ENCODE data around the gene OAT.

The OAT gene

DNA sequence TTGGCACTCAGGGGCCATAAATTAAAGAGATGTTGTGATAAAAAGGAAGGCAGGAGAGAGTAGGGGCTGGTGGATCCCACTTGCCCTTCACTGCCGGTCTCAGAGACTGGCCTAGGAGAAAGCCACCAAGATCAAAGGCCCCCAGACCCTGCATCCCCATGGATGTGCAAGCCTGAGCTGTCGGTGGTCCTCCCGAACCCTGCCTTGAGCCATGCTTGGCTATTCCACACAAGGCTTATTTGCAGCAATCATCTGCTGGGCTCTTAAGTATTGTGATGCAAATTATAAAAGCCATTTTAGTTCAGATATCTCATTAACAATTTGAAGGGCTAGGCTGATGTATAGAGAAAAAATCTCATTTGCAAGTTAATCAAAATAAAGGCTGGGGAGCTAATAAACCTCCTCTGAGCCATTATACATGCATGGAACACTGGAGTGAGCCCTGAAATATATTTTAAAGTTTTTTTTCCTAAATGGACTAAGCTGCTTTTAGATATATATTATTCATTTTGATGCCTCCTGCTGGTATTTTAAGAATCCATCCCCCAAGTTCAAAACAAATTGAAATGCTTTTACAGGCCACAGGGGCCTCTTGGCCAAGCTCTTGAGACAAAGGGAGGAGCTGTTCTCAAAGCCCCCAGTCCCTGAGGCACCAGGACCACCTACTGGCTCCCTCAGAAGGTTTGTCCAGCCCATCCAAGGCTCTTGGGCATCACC is 28.1 kb downstream of the OAT start:
- no peak for ATAC-seq
- TF ChIP-seq ZNF565 (CRISPR knock-in tag; conservative IDR thresholded peaks at IDR 0.05; ENCODE audit: low read depth) (no peak), ESRRG (CRISPR knock-in tag; IDR thresholded peaks at IDR 0.05) (no peak), ZFP3 (CRISPR knock-in tag; IDR thresholded peaks at IDR 0.05) (no peak), TOX (CRISPR knock-in tag; IDR thresholded peaks at IDR 0.05; ENCODE audit: borderline replicate concordance) (no peak), PPARA (CRISPR knock-in tag; IDR thresholded peaks at IDR 0.05; ENCODE audit: borderline replicate concordance) (no peak), BACH2 (CRISPR knock-in tag; IDR thresholded peaks at IDR 0.05; ENCODE audit: borderline replicate concordance) (no peak), CSDC2 (CRISPR knock-in tag; IDR thresholded peaks at IDR 0.05) (no peak), ZC3H10 (CRISPR knock-in tag; IDR thresholded peaks at IDR 0.05) (no peak), OSR1 (CRISPR knock-in tag; IDR thresholded peaks at IDR 0.05) (no peak), ZNF8 (CRISPR knock-in tag; IDR thresholded peaks at IDR 0.05) (no peak), TCF4 (CRISPR knock-in tag; IDR thresholded peaks at IDR 0.05; ENCODE audit: borderline replicate concordance) (no peak), ISL1 (CRISPR knock-in tag; IDR thresholded peaks at IDR 0.05) (no peak), SNAI2 (CRISPR knock-in tag; IDR thresholded peaks at IDR 0.05) (no peak), ZFP30 (CRISPR knock-in tag; IDR thresholded peaks at IDR 0.05) (no peak), ZNF70 (CRISPR knock-in tag; IDR thresholded peaks at IDR 0.05) (no peak), ARNTL (CRISPR knock-in tag; IDR thresholded peaks at IDR 0.05; ENCODE audit: borderline replicate concordance, low read depth) (no peak)
- TF ChIP-seq, protein P1, sequence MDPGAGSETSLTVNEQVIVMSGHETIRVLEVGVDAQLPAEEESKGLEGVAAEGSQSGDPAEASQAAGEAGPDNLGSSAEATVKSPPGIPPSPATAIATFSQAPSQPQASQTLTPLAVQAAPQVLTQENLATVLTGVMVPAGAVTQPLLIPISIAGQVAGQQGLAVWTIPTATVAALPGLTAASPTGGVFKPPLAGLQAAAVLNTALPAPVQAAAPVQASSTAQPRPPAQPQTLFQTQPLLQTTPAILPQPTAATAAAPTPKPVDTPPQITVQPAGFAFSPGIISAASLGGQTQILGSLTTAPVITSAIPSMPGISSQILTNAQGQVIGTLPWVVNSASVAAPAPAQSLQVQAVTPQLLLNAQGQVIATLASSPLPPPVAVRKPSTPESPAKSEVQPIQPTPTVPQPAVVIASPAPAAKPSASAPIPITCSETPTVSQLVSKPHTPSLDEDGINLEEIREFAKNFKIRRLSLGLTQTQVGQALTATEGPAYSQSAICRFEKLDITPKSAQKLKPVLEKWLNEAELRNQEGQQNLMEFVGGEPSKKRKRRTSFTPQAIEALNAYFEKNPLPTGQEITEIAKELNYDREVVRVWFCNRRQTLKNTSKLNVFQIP (CRISPR knock-in tag; IDR thresholded peaks at IDR 0.05; ENCODE audit: borderline replicate concordance, low read depth) = no peak
- TF ChIP-seq, protein P2, sequence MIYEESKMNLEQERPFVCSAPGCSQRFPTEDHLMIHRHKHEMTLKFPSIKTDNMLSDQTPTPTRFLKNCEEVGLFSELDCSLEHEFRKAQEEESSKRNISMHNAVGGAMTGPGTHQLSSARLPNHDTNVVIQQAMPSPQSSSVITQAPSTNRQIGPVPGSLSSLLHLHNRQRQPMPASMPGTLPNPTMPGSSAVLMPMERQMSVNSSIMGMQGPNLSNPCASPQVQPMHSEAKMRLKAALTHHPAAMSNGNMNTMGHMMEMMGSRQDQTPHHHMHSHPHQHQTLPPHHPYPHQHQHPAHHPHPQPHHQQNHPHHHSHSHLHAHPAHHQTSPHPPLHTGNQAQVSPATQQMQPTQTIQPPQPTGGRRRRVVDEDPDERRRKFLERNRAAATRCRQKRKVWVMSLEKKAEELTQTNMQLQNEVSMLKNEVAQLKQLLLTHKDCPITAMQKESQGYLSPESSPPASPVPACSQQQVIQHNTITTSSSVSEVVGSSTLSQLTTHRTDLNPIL (CRISPR knock-in tag; IDR thresholded peaks at IDR 0.05; ENCODE audit: low read depth) = no peak
- TF ChIP-seq, protein P3, sequence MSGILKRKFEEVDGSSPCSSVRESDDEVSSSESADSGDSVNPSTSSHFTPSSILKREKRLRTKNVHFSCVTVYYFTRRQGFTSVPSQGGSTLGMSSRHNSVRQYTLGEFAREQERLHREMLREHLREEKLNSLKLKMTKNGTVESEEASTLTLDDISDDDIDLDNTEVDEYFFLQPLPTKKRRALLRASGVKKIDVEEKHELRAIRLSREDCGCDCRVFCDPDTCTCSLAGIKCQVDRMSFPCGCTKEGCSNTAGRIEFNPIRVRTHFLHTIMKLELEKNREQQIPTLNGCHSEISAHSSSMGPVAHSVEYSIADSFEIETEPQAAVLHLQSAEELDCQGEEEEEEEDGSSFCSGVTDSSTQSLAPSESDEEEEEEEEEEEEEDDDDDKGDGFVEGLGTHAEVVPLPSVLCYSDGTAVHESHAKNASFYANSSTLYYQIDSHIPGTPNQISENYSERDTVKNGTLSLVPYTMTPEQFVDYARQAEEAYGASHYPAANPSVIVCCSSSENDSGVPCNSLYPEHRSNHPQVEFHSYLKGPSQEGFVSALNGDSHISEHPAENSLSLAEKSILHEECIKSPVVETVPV (CRISPR knock-in tag; IDR thresholded peaks at IDR 0.05) = no peak

DNA sequence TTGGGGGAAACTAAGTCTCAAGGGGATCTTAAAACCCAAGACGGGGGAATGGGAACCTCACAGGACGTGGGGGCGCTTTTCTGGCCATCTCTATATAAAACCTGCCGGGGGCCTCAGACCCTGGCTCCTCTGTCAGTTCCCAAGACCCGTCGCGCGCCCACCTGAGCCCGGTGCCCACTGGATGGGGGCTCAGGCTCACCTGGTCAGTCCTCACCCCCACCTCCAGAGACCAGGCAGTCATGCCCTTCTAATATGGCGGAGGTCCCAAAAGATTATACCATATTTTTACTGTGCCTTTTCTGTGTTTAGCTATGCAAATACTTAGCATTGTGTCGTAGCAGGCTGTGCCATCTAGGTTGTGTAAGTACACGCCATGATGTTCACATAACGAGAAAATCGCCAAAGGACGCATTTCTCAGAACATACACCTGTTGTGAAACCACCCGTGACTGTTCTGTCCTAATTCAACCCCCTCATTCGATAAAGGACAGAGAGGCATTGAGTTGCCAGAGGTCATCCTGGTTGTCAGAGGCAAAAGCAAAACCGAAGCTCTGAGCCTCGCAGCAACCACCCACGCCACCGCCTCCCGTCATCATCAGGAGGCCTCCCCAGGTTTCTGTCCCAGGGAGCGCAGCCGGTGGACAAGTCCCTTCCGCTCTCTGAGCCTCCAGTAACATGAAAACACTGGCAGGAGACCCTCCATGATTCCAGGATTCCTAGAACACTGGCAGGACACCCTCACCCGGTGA is 28.9 kb downstream of the OAT start:
- TF ChIP-seq ZFP30 (CRISPR knock-in tag; IDR thresholded peaks at IDR 0.05) (no peak), ZNF565 (CRISPR knock-in tag; conservative IDR thresholded peaks at IDR 0.05; ENCODE audit: low read depth) (no peak), BACH2 (CRISPR knock-in tag; IDR thresholded peaks at IDR 0.05; ENCODE audit: borderline replicate concordance) (no peak), CSDC2 (CRISPR knock-in tag; IDR thresholded peaks at IDR 0.05) (no peak), ZFP3 (CRISPR knock-in tag; IDR thresholded peaks at IDR 0.05) (no peak), RARB (CRISPR knock-in tag; IDR thresholded peaks at IDR 0.05) (no peak), ISL1 (CRISPR knock-in tag; IDR thresholded peaks at IDR 0.05) (no peak)
- TF ChIP-seq, protein P2 (CRISPR knock-in tag; IDR thresholded peaks at IDR 0.05; ENCODE audit: low read depth) = no peak
- TF ChIP-seq, protein P1 (CRISPR knock-in tag; IDR thresholded peaks at IDR 0.05; ENCODE audit: borderline replicate concordance, low read depth) = no peak
- ATAC-seq = no peak

All from SK-N-SH treated with all-trans-retinoic acid at 6 μM for 48 hours (cell line).